H1 (cell line): Measurements from ENCODE around the gene SLC15A1. TPM values are rescaled to one million over a fixed set of nuclear protein-coding genes. Genes with fewer than 3 reads are reported as not detected.

Source experiments
- CTCF ChIA-PET: fragments of 300-600 bp; sonication (Branson Sonifier 250); formaldehyde crosslinking; loops from one replicate; lab custom pipeline; 2021; ENCODE audit not compliant: partially characterized antibody; lab: Charles Lee
- POLR2A ChIA-PET: fragments of 300-600 bp; sonication (Branson Sonifier 250); formaldehyde crosslinking; loops from one replicate; lab custom pipeline; 2021; ENCODE audit warnings: inconsistent platforms; ENCODE audit not compliant: partially characterized antibody; lab: Charles Lee
- DNase-seq, 2 experiments: peaks; one replicate each; pipeline versions ENCODE4 v3.0.0 to v3.0.0-alpha.2; 2010 to 2022; ENCODE audit warnings: low spot score in 2 of 2, low read depth in 1 of 2, mixed read lengths in 1 of 2
- FAIRE-seq: peaks from 2 replicates; lab custom pipeline; 2011; peaks lifted over from hg19 to GRCh38; lab: Jason Lieb, UNC
- H2AFZ ChIP-seq: 2 replicates; pipeline ENCODE4 v1.8.1; 2012; ENCODE audit warnings: low read length, inconsistent platforms
- H2AK5ac ChIP-seq: 2 replicates; pipeline ENCODE4 v1.6.1; 2013; ENCODE audit warnings: low read depth, low read length
- H2BK120ac ChIP-seq: replicated peaks from 2 replicates; pipeline ENCODE3; 2013; ENCODE audit warnings: low read depth, low read length, inconsistent platforms
- H2BK12ac ChIP-seq: 2 replicates; pipeline ENCODE4 v1.6.1; 2013; ENCODE audit warnings: low read depth, low read length
- H2BK15ac ChIP-seq: 2 replicates; pipeline ENCODE4 v1.6.1; 2013; ENCODE audit warnings: low read length
- H2BK20ac ChIP-seq: 2 replicates; pipeline ENCODE4 v1.6.1; 2013; ENCODE audit warnings: low read length
- H2BK5ac ChIP-seq: 2 replicates; pipeline ENCODE4 v1.6.1; 2013; ENCODE audit warnings: low read depth, low read length
- H3K14ac ChIP-seq: 2 replicates; pipeline ENCODE4 v1.6.1; 2013; ENCODE audit warnings: inconsistent platforms; ENCODE audit not compliant: insufficient read length
- H3K18ac ChIP-seq: 2 replicates; pipeline ENCODE4 v1.6.1; 2013; ENCODE audit warnings: low read length; ENCODE audit errors: extremely low read depth
- H3K23ac ChIP-seq: 2 replicates; pipeline ENCODE4 v1.6.1; 2013; ENCODE audit warnings: inconsistent platforms; ENCODE audit not compliant: insufficient read length
- H3K23me2 ChIP-seq: 2 replicates; pipeline ENCODE4 v1.6.1; 2013; ENCODE audit warnings: low read depth, low read length
- H3K27ac ChIP-seq: 2 replicates; pipeline ENCODE4 v1.6.1; 2011; ENCODE audit warnings: low read depth, low read length, inconsistent platforms
- H3K27me3 ChIP-seq, 4 experiments: replicated peaks in 1 of 4; 1 replicate in 1 of 4; 2 replicates in 3 of 4; pipeline versions ENCODE4 v1.6.1 to v1.8.1; 2011 to 2013; ENCODE audit warnings: low read length in 3 of 4, mild to moderate bottlenecking in 3 of 4, inconsistent platforms in 2 of 4, mixed read lengths in 2 of 4, moderate library complexity in 1 of 4; ENCODE audit not compliant: control insufficient read depth in 3 of 4, insufficient read depth in 3 of 4; ENCODE audit errors: extremely low read depth in 1 of 4
- H3K36me3 ChIP-seq, 4 experiments: 2 replicates each; pipeline versions ENCODE4 v1.6.1 to v1.8.1; 2011 to 2013; ENCODE audit warnings: mild to moderate bottlenecking in 4 of 4, low read length in 3 of 4, moderate library complexity in 2 of 4, control low read depth in 1 of 4, inconsistent platforms in 1 of 4; ENCODE audit not compliant: insufficient read depth in 4 of 4, control insufficient read depth in 2 of 4
- H3K4ac ChIP-seq: replicated peaks from 2 replicates; pipeline ENCODE3; 2013; ENCODE audit warnings: low read length, low read depth, mixed read lengths, inconsistent platforms; ENCODE audit not compliant: insufficient read length
- H3K4me1 ChIP-seq, 4 experiments: replicated peaks in 1 of 4; 1 replicate in 1 of 4; 2 replicates in 3 of 4; pipeline versions ENCODE4 v1.6.1 to v1.8.1; 2011 to 2013; ENCODE audit warnings: low read length in 3 of 4, inconsistent platforms in 2 of 4, mixed read lengths in 1 of 4; ENCODE audit not compliant: insufficient read depth in 4 of 4, control insufficient read depth in 3 of 4
- H3K4me2 ChIP-seq, 2 experiments: 2 replicates each; pipeline versions ENCODE4 v1.6.1 to v1.8.1; 2011 to 2013; ENCODE audit warnings: low read depth in 2 of 2, low read length in 2 of 2, control low read depth in 1 of 2, inconsistent platforms in 1 of 2, mild to moderate bottlenecking in 1 of 2; ENCODE audit not compliant: insufficient read depth in 1 of 2
- H3K4me3 ChIP-seq, 4 experiments: fragments of 200-600, 300-600 bp in 1 of 4; sonication (generic), shearing (Covaris generic), sonication (Bioruptor Twin) in 1 of 4; 2 replicates each; pipeline versions ENCODE4 v1.5.1 to v1.8.1; 2011 to 2016; ENCODE audit warnings: low read length in 4 of 4, low read depth in 3 of 4, control low read depth in 2 of 4, inconsistent platforms in 2 of 4, mild to moderate bottlenecking in 2 of 4, mixed read lengths in 1 of 4, moderate library complexity in 1 of 4; ENCODE audit not compliant: insufficient read depth in 2 of 4; ENCODE audit errors: extremely low read depth in 1 of 4
- H3K56ac ChIP-seq: replicated peaks from 2 replicates; pipeline ENCODE3; 2013; ENCODE audit warnings: low read depth, mild to moderate bottlenecking, mixed read lengths, low read length, inconsistent platforms; ENCODE audit not compliant: insufficient read length
- H3K79me1 ChIP-seq: 2 replicates; pipeline ENCODE4 v1.6.1; 2013; ENCODE audit warnings: low read depth, low read length, control low read depth
- H3K79me2 ChIP-seq, 2 experiments: 2 replicates each; pipeline versions ENCODE4 v1.6.1 to v1.8.1; 2012 to 2013; ENCODE audit warnings: low read length in 2 of 2, mild to moderate bottlenecking in 2 of 2, inconsistent platforms in 1 of 2; ENCODE audit not compliant: insufficient read depth in 2 of 2, control insufficient read depth in 1 of 2
- H3K9ac ChIP-seq, 4 experiments: replicated peaks in 1 of 4; 1 replicate in 1 of 4; 2 replicates in 3 of 4; pipeline versions ENCODE4 v1.6.1 to v1.8.1; 2011 to 2013; ENCODE audit warnings: low read depth in 3 of 4, low read length in 3 of 4, control low read depth in 2 of 4, mild to moderate bottlenecking in 2 of 4, moderate library complexity in 2 of 4, inconsistent platforms in 1 of 4; ENCODE audit errors: extremely low read depth in 1 of 4
- H3K9me3 ChIP-seq, 2 experiments: 2 replicates each; pipeline versions ENCODE4 v1.6.1 to v1.8.1; 2012 to 2013; ENCODE audit warnings: mild to moderate bottlenecking in 2 of 2, moderate library complexity in 2 of 2, control low read depth in 1 of 2, inconsistent platforms in 1 of 2, low read depth in 1 of 2, low read length in 1 of 2, mixed read lengths in 1 of 2; ENCODE audit not compliant: insufficient read depth in 2 of 2
- H4K20me1 ChIP-seq, 2 experiments: replicated peaks in 1 of 2; 2 replicates each; pipeline versions ENCODE3 to v1.8.1; 2011 to 2013; ENCODE audit warnings: inconsistent platforms in 2 of 2, low read length in 2 of 2, mild to moderate bottlenecking in 1 of 2; ENCODE audit not compliant: insufficient read depth in 2 of 2, control insufficient read depth in 1 of 2
- H4K5ac ChIP-seq: 2 replicates; pipeline ENCODE4 v1.6.1; 2013; ENCODE audit warnings: low read length, low read depth, mixed read lengths, inconsistent platforms; ENCODE audit not compliant: insufficient read length
- H4K8ac ChIP-seq: 2 replicates; pipeline ENCODE4 v1.8.0; 2013; ENCODE audit warnings: mild to moderate bottlenecking, moderate library complexity, low read length, inconsistent platforms; ENCODE audit not compliant: insufficient read depth; ENCODE audit errors: extremely low read depth
- H4K91ac ChIP-seq: replicated peaks from 2 replicates; pipeline ENCODE3; 2013; ENCODE audit warnings: low read length, mixed read lengths, inconsistent platforms; ENCODE audit not compliant: insufficient read length
- CBX8 ChIP-seq: fragments of 300-800, 300-1000 bp; sonication (generic); IDR thresholded peaks from 2 replicates; pipeline ENCODE4 v1.7.1; 2016; ENCODE audit warnings: low read depth, low read length, borderline replicate concordance
- CREB1 ChIP-seq: IDR thresholded peaks from 2 replicates; pipeline ENCODE4 v1.6.1; 2012; ENCODE audit warnings: inconsistent platforms
- CTBP2 ChIP-seq: IDR thresholded peaks from 2 replicates; pipeline ENCODE4 v1.7.0; 2011; ENCODE audit warnings: borderline replicate concordance, mild to moderate bottlenecking, moderate library complexity, mixed read lengths, low read length; ENCODE audit not compliant: insufficient read depth, insufficient read length
- HDAC6 ChIP-seq: IDR thresholded peaks from one replicate; pipeline ENCODE4 v1.7.1; 2012; ENCODE audit warnings: low read depth, mild to moderate bottlenecking, inconsistent platforms, low read length, moderate library complexity
- JUND ChIP-seq: IDR thresholded peaks from 2 replicates; pipeline ENCODE4 v1.6.1; 2011; ENCODE audit warnings: mild to moderate bottlenecking, improper control_type of control experiment, low read length
- KDM1A ChIP-seq: fragments of 200-600, 300-600 bp; sonication (generic); IDR thresholded peaks from 2 replicates; pipeline ENCODE4 v1.7.1; 2016; ENCODE audit warnings: mild to moderate bottlenecking, low read length, borderline replicate concordance
- NRF1 ChIP-seq: IDR thresholded peaks from 2 replicates; pipeline ENCODE4 v1.6.1; 2011; ENCODE audit warnings: mild to moderate bottlenecking, low read depth, low read length, improper control_type of control experiment
- SIN3A ChIP-seq, 2 experiments: IDR thresholded peaks in 1 of 2; conservative IDR thresholded peaks in 1 of 2; 2 replicates each; pipeline ENCODE4 v1.6.1; 2011 to 2012; ENCODE audit warnings: low read length in 2 of 2, improper control_type of control experiment in 1 of 2, low read depth in 1 of 2, mild to moderate bottlenecking in 1 of 2
- SP2 ChIP-seq: IDR thresholded peaks from 2 replicates; pipeline ENCODE4 v1.6.1; 2012; ENCODE audit warnings: mild to moderate bottlenecking, low read length, inconsistent platforms
- SP4 ChIP-seq: IDR thresholded peaks from 2 replicates; pipeline ENCODE4 v1.6.1; 2012; ENCODE audit warnings: low read length, inconsistent platforms
- TAF7 ChIP-seq: optimal IDR thresholded peaks from 2 replicates; pipeline ENCODE3; 2011; ENCODE audit warnings: low read depth, mild to moderate bottlenecking, inconsistent platforms, low read length, moderate library complexity, borderline replicate concordance
- WGBS, 2 experiments: shearing (Covaris generic) in 1 of 2; methylation state at CpG; one replicate each; pipeline versions ENCODE4 v1.1.6 to v1.1.7; 2013 to 2015; ENCODE audit warnings: low lambda C conversion rate in 2 of 2, mixed read lengths in 2 of 2, inconsistent platforms in 1 of 2, low coverage in 1 of 2, missing lambda C conversion rate in 1 of 2; ENCODE audit not compliant: insufficient replicate concordance in 2 of 2, insufficient coverage in 1 of 2, insufficient read length in 1 of 2; ENCODE audit errors: extremely low coverage in 1 of 2, missing lambda C conversion rate in 1 of 2; 5-methylcytosine and 5-hydroxymethylcytosine counted together
- polyA plus RNA-seq, 7 experiments: library from polyadenylated mRNA; depleted of rRNA in 3 of 7; stranded (reverse) in 5 of 7; unstranded in 2 of 7; fragments of >200 nt in 5 of 7; fragments of 200-250 nt in 2 of 7; gene quantifications; 1 replicate in 5 of 7; 2 replicates in 1 of 7; 4 replicates in 1 of 7; pipeline versions ENCODE4 v1.2.1 to v1.2.3, GENCODE V29; 2011 to 2013; ENCODE audit warnings: missing spikeins in 2 of 7, mixed read lengths in 2 of 7
- total RNA-seq: library from RNA; stranded (reverse); fragmentation: NEBNext Ultra II Directional; extraction: Animal tissue kit (Norgen Biotek cat#: 25700); gene quantifications from 2 replicates; pipeline ENCODE4 v1.2.1, GENCODE V29; 2021
- TF ChIP-seq, protein P1 (sequence below): IDR thresholded peaks from 2 replicates; pipeline ENCODE4 v1.6.1; 2012; ENCODE audit warnings: inconsistent platforms

SLC15A1 gene
- total and polyA plus RNA-seq, 2 of the 8 experiments (the other 6 are each of a cell fraction or from before 2014, with no cell fraction given): 1.3 to 2.4 TPM

DNA sequence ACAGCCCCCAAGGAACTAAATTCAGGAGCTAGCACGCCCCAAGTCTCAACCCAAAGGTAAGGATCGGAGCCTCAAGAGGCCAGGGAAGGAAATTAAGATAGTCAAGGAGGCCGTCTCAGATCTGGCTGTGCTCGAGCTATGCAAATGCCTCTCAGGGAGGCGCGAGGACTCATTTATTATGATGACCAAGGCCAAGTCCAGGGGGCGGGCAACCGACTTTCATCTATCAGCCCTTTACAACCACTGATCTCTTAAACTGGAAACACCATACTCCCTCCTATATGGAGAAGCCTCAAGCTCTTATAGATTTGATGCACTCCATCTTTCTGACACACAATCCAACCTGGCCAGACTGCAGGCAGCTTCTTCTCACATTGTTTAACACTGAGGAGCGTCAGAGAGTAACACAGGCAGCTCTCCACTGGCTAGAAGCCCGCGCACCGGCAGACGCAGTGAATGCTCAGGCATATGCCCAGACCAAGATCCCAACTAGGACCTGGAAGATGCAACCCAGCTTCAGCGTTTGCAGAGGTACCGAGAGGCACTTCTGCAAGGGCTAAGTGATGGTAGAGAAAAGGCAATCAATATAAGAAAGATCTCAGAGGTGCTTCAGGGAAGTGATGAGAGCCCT, 9.6 kb upstream of the SLC15A1 start:
- CTCF ChIA-PET: interaction anchor here (0.7 to 4.9 kb wide), 10 partner anchors 11 to 316 kb away, joined by 3 to 37 read pairs (median 4); no protein-coding TSS in a partner anchor
- H3K18ac ChIP-seq: no peak overlapping the region
- H3K4me2 ChIP-seq: no peak overlapping the region
- H3K36me3 ChIP-seq: no peaks in the 10 kb centered on the region
- no peak overlapping the region for H2BK12ac ChIP-seq
- POLR2A ChIA-PET: no interaction called here
- DNase-seq (no peak), FAIRE-seq (no peak)
- peaks cover 0 to 4% (median 1%) of the 10 kb centered on the region in 4 experiments; a peak in 2 of 7 replicates for H3K4me1 ChIP-seq
- H3K56ac ChIP-seq: no peak overlapping the region
- H2AFZ ChIP-seq: no peak overlapping the region
- H3K27me3 ChIP-seq: peaks cover 0 to 2% (median 0%) of the 10 kb centered on the region in 4 experiments; a peak in 1 of 7 replicates
- no peaks in the 10 kb centered on the region for H3K9me3 ChIP-seq
- H2AK5ac ChIP-seq: no peak overlapping the region
- H2BK20ac ChIP-seq: no peak overlapping the region
- no peak overlapping the region for H4K8ac ChIP-seq
- no peak overlapping the region for H2BK15ac ChIP-seq
- no peak overlapping the region for H3K14ac ChIP-seq
- no peaks in the 10 kb centered on the region for H4K20me1 ChIP-seq
- H3K23me2 ChIP-seq: no peaks in the 10 kb centered on the region
- no peak overlapping the region for H3K27ac ChIP-seq
- H3K23ac ChIP-seq: no peak overlapping the region
- H2BK120ac ChIP-seq: no peak overlapping the region
- H4K91ac ChIP-seq: no peak overlapping the region
- H3K9ac ChIP-seq: no peak overlapping the region
- no peaks in the 10 kb centered on the region for H3K79me2 ChIP-seq
- H3K4ac ChIP-seq: no peak overlapping the region
- H2BK5ac ChIP-seq: no peak overlapping the region
- no peak overlapping the region for H3K4me3 ChIP-seq
- no peak overlapping the region for H4K5ac ChIP-seq
- no peaks in the 10 kb centered on the region for H3K79me1 ChIP-seq
- WGBS, 2 experiments: 86% methylated on average over 15 of the region's 15 CpGs; no CpG with 5 or more reads in 1 of the 2 experiments
- no peak for TF ChIP-seq TAF7
- TF ChIP-seq NRF1: no peak
- no peak for TF ChIP-seq CTBP2
- TF ChIP-seq, protein P1, sequence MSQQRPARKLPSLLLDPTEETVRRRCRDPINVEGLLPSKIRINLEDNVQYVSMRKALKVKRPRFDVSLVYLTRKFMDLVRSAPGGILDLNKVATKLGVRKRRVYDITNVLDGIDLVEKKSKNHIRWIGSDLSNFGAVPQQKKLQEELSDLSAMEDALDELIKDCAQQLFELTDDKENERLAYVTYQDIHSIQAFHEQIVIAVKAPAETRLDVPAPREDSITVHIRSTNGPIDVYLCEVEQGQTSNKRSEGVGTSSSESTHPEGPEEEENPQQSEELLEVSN: no peak
- TF ChIP-seq SP2: no peak
- no peak for TF ChIP-seq CREB1
- no peak for TF ChIP-seq SIN3A (conservative IDR thresholded peaks at IDR 0.05 in 1 of 2, IDR thresholded peaks at IDR 0.05 in 1 of 2; ENCODE audit: low read depth in 1 of 2, low read length in 2 of 2)
- no peak for TF ChIP-seq HDAC6
- TF ChIP-seq KDM1A: no peak
- no peak for TF ChIP-seq JUND
- TF ChIP-seq SP4: no peak
- TF ChIP-seq CBX8: no peak
